Liver (tissue), 9 donors: Measurements from ENCODE around the gene ARHGAP28. TPM values are rescaled to one million over a fixed set of nuclear protein-coding genes. Genes with fewer than 3 reads are reported as not detected.

Experiments
- DNase-seq: peaks from one replicate; pipeline ENCODE4 v3.0.0-alpha.2; 2017; ENCODE audit warnings: low spot score
- H3K27ac ChIP-seq, 2 donors: one replicate each; pipeline ENCODE4 v1.7.0; 2013; ENCODE audit warnings: inconsistent platforms in 2 of 2, low read length in 2 of 2, control low read depth in 1 of 2, low read depth in 1 of 2, mild to moderate bottlenecking in 1 of 2
- H3K27me3 ChIP-seq, 4 donors: one replicate each; pipeline versions ENCODE4 v1.6.1 to v1.7.0; 2013; ENCODE audit warnings: low read length in 3 of 4, inconsistent platforms in 1 of 4, mild to moderate bottlenecking in 1 of 4, moderate library complexity in 1 of 4; ENCODE audit not compliant: control insufficient read depth in 4 of 4, insufficient read depth in 4 of 4
- H3K36me3 ChIP-seq, 4 donors: one replicate each; pipeline versions ENCODE4 v1.6.1 to v1.7.0; 2013; ENCODE audit warnings: low read length in 3 of 4, mild to moderate bottlenecking in 3 of 4, low read depth in 1 of 4, moderate library complexity in 1 of 4; ENCODE audit not compliant: control insufficient read depth in 4 of 4, insufficient read depth in 3 of 4
- H3K4me1 ChIP-seq, 4 donors: one replicate each; pipeline versions ENCODE4 v1.6.1 to v1.7.0; 2013; ENCODE audit warnings: low read length in 3 of 4, mild to moderate bottlenecking in 3 of 4, moderate library complexity in 1 of 4; ENCODE audit not compliant: control insufficient read depth in 4 of 4, insufficient read depth in 4 of 4
- H3K4me3 ChIP-seq, 3 donors: one replicate each; pipeline versions ENCODE4 v1.6.1 to v1.7.0; 2013; ENCODE audit warnings: low read length in 3 of 3, control low read depth in 1 of 3, low read depth in 1 of 3, mild to moderate bottlenecking in 1 of 3
- H3K9ac ChIP-seq, 2 donors: one replicate each; pipeline ENCODE4 v1.7.0; 2013; ENCODE audit warnings: low read length in 2 of 2, mild to moderate bottlenecking in 2 of 2, moderate library complexity in 2 of 2, control low read depth in 1 of 2, low read depth in 1 of 2
- H3K9me3 ChIP-seq, 4 donors: one replicate each; pipeline versions ENCODE4 v1.6.1 to v1.7.0; 2013; ENCODE audit warnings: low read length in 3 of 4; ENCODE audit not compliant: control insufficient read depth in 4 of 4
- ATF3 ChIP-seq: IDR thresholded peaks from 2 replicates; pipeline ENCODE4 v1.6.1; 2016; ENCODE audit warnings: antibody characterized with exemption
- CTCF ChIP-seq: fragments of 150-350 bp; IDR thresholded peaks from 2 replicates; pipeline ENCODE4 v1.5.1; 2017; ENCODE audit warnings: improper control_type of control experiment, low read depth, low read length; ENCODE audit not compliant: missing input control
- EGR1 ChIP-seq, 2 donors: IDR thresholded peaks; 2 replicates each; pipeline ENCODE4 v1.6.1; 2016 to 2018; ENCODE audit warnings: antibody characterized with exemption in 2 of 2, low read depth in 2 of 2
- FOXA1 ChIP-seq: IDR thresholded peaks from 2 replicates; pipeline ENCODE4 v1.6.1; 2016; ENCODE audit warnings: antibody characterized with exemption
- FOXA2 ChIP-seq: IDR thresholded peaks from 2 replicates; pipeline ENCODE4 v1.6.1; 2016; ENCODE audit warnings: antibody characterized with exemption
- GABPA ChIP-seq, 2 donors: IDR thresholded peaks in 1 of 2; conservative IDR thresholded peaks in 1 of 2; 2 replicates each; pipeline ENCODE4 v1.6.1; 2016; ENCODE audit warnings: antibody characterized with exemption in 2 of 2, mild to moderate bottlenecking in 1 of 2, moderate library complexity in 1 of 2
- HNF4A ChIP-seq, 2 donors: conservative IDR thresholded peaks; 2 replicates each; pipeline ENCODE4 v1.6.1; 2016; ENCODE audit warnings: antibody characterized with exemption in 2 of 2, mild to moderate bottlenecking in 2 of 2
- HNF4G ChIP-seq: IDR thresholded peaks from 2 replicates; pipeline ENCODE4 v1.6.1; 2016; ENCODE audit warnings: antibody characterized with exemption
- JUND ChIP-seq, 2 donors: IDR thresholded peaks; 2 replicates each; pipeline ENCODE4 v1.6.1; 2016; ENCODE audit warnings: antibody characterized with exemption in 2 of 2
- MAX ChIP-seq: IDR thresholded peaks from 2 replicates; pipeline ENCODE4 v1.6.1; 2016; ENCODE audit warnings: antibody characterized with exemption
- NR2F2 ChIP-seq: IDR thresholded peaks from 2 replicates; pipeline ENCODE4 v1.6.1; 2016; ENCODE audit warnings: antibody characterized with exemption
- RAD21 ChIP-seq, 2 donors: IDR thresholded peaks; 2 replicates each; pipeline ENCODE4 v1.6.1; 2016; ENCODE audit warnings: antibody characterized with exemption in 2 of 2, mild to moderate bottlenecking in 2 of 2
- REST ChIP-seq: IDR thresholded peaks from 2 replicates; pipeline ENCODE4 v1.6.1; 2016; ENCODE audit warnings: antibody characterized with exemption, mild to moderate bottlenecking
- RXRA ChIP-seq, 2 donors: IDR thresholded peaks; 2 replicates each; pipeline ENCODE4 v1.6.1; 2017 to 2018; ENCODE audit warnings: antibody characterized with exemption in 2 of 2, mild to moderate bottlenecking in 1 of 2
- SP1 ChIP-seq: IDR thresholded peaks from 2 replicates; pipeline ENCODE4 v1.6.1; 2018; ENCODE audit warnings: antibody characterized with exemption, mild to moderate bottlenecking
- TAF1 ChIP-seq: conservative IDR thresholded peaks from 2 replicates; pipeline ENCODE4 v1.6.1; 2016; ENCODE audit warnings: antibody characterized with exemption, mild to moderate bottlenecking
- YY1 ChIP-seq: IDR thresholded peaks from 2 replicates; pipeline ENCODE4 v1.6.1; 2016; ENCODE audit warnings: antibody characterized with exemption, mild to moderate bottlenecking
- ZBTB33 ChIP-seq: IDR thresholded peaks from 2 replicates; pipeline ENCODE4 v1.6.1; 2016; ENCODE audit warnings: antibody characterized with exemption
- WGBS: extraction: QIAGEN DNeasy Blood & Tissue Kit; methylation state at CpG from one replicate; pipeline ENCODE4 v1.1.7; 2013; 5-methylcytosine and 5-hydroxymethylcytosine counted together
- polyA plus RNA-seq, 2 donors: library from polyadenylated mRNA; stranded (reverse) in 1 of 2; unstranded in 1 of 2; fragments of 200-250 nt in 1 of 2; fragments of >200 nt in 1 of 2; fragmentation: Nextera tagmentation in 1 of 2; extraction: Ambion mirVana in 1 of 2; gene quantifications; one replicate each; pipeline versions ENCODE4 v1.2.1 to v1.2.3, GENCODE V29; 2013 to 2015
- total RNA-seq, 2 donors: library from RNA; depleted of rRNA; stranded (reverse); fragments of >200 nt; gene quantifications; one replicate each; pipeline ENCODE4 v1.2.3, GENCODE V29; 2014
- donor health status: healthy.
- donor health status: healthy.
- donor health status: healthy.
- donor health status: healthy.
- donor health status: healthy.

The ARHGAP28 gene
- total and polyA plus RNA-seq, 4 donors = 0.14 to 2.1 (median 0.69) TPM

- Histone ChIP-seq H3K9ac (no peak overlapping the region), H3K27me3 (no peaks in the 10 kb centered on the region)
- 67% methylated on average over 4 of the region's 4 CpGs for WGBS
Observed at GRCh38 chr18:6757931-6758330, 28.4 kb downstream of the ARHGAP28 start.

More at GRCh38 chr18:6757931-6758330, 28.4 kb downstream of the ARHGAP28 start:
- TF ChIP-seq TAF1 (no peak), SP1 (no peak), ZBTB33 (no peak), EGR1 (IDR thresholded peaks at IDR 0.05; ENCODE audit: low read depth in 2 of 2) (no peak), FOXA2 (no peak), HNF4A (conservative IDR thresholded peaks at IDR 0.05) (no peak), RAD21 (IDR thresholded peaks at IDR 0.05) (no peak), JUND (IDR thresholded peaks at IDR 0.05) (no peak), RXRA (IDR thresholded peaks at IDR 0.05) (no peak), CTCF (no peak), NR2F2 (no peak), GABPA (IDR thresholded peaks at IDR 0.05 in 1 of 2, conservative IDR thresholded peaks at IDR 0.05 in 1 of 2) (no peak), YY1 (no peak), REST (no peak), MAX (no peak), ATF3 (no peak), FOXA1 (no peak), HNF4G (no peak)
- Histone ChIP-seq H3K36me3 (no peaks in the 10 kb centered on the region), H3K4me3 (no peak overlapping the region), H3K9me3 (no peaks in the 10 kb centered on the region), H3K4me1 (no peaks in the 10 kb centered on the region), H3K27ac (no peak overlapping the region)
- DNase-seq = no peak
